HepG2 (cell line): ENCODE data around the gene SP6. TPM values are rescaled to one million over a fixed set of nuclear protein-coding genes. Genes with fewer than 3 reads are reported as not detected.

ENCODE experiments used
- GABPA ChIP-seq, 2 experiments: IDR thresholded peaks; 2 replicates each; pipeline ENCODE4 v1.6.1; 2011 to 2016; ENCODE audit warnings: low read depth in 2 of 2, low read length in 1 of 2, missing biosample characterization in 1 of 2, missing genetic modification characterization in 1 of 2
- JARID2 ChIP-seq: sonication (generic); formaldehyde crosslinking; IDR thresholded peaks from 2 replicates; pipeline ENCODE4 v1.8.1; 2023; ENCODE audit warnings: missing genetic modification reagents, inconsistent platforms; ENCODE audit not compliant: insufficient replicate concordance
- KLF12 ChIP-seq: sonication (generic); formaldehyde crosslinking; IDR thresholded peaks from 2 replicates; pipeline ENCODE4 v1.4.0; 2020; ENCODE audit warnings: missing genetic modification reagents, borderline replicate concordance
- MAF1 ChIP-seq: sonication (generic); formaldehyde crosslinking; IDR thresholded peaks from 2 replicates; pipeline ENCODE4 v1.5.0; 2020; ENCODE audit warnings: missing genetic modification reagents, borderline replicate concordance
- NFIB ChIP-seq: sonication (generic); formaldehyde crosslinking; IDR thresholded peaks from 2 replicates; pipeline ENCODE4 v1.9.0; 2021; ENCODE audit warnings: missing genetic modification reagents, mild to moderate bottlenecking, borderline replicate concordance
- SETDB1 ChIP-seq: sonication (generic); formaldehyde crosslinking; IDR thresholded peaks from 2 replicates; pipeline ENCODE4 v1.5.1; 2020; ENCODE audit warnings: missing genetic modification reagents, mild to moderate bottlenecking, borderline replicate concordance
- ZNF124 ChIP-seq: sonication (generic); formaldehyde crosslinking; IDR thresholded peaks from 2 replicates; pipeline ENCODE4 v1.4.0; 2020; ENCODE audit warnings: missing genetic modification reagents
- ZNF496 ChIP-seq: sonication (generic); formaldehyde crosslinking; IDR thresholded peaks from 2 replicates; pipeline ENCODE4 v1.8.1; 2023; ENCODE audit warnings: mild to moderate bottlenecking, moderate library complexity, missing genetic modification reagents; ENCODE audit not compliant: insufficient replicate concordance
- ZNF746 ChIP-seq: sonication (generic); formaldehyde crosslinking; IDR thresholded peaks from 2 replicates; pipeline ENCODE4 v1.8.0; 2022; ENCODE audit warnings: mild to moderate bottlenecking, missing genetic modification reagents
- ZNF788 ChIP-seq: sonication (generic); formaldehyde crosslinking; IDR thresholded peaks from 2 replicates; pipeline ENCODE4 v1.5.0; 2020; ENCODE audit warnings: mild to moderate bottlenecking, missing genetic modification reagents, borderline replicate concordance
- polyA plus RNA-seq, 8 experiments: library from polyadenylated mRNA; depleted of rRNA in 3 of 8; stranded (reverse) in 7 of 8; unstranded in 1 of 8; fragments of >200 nt; fragmentation: Illumina TruSeq in 4 of 8; extraction: Trizol in 4 of 8; gene quantifications; 2 replicates each; pipeline versions ENCODE4 v1.2.1 to v1.2.3, GENCODE V29; 2011 to 2016; ENCODE audit warnings: low read depth in 4 of 8, missing spikeins in 1 of 8, mixed read lengths in 1 of 8; ENCODE audit not compliant: insufficient read depth in 1 of 8
- total RNA-seq, 5 experiments: library from RNA; depleted of rRNA; stranded (reverse); fragments of >200 nt; fragmentation: Illumina TruSeq; extraction: Trizol; gene quantifications; 2 replicates each; pipeline ENCODE4 v1.2.3, GENCODE V29; 2016; ENCODE audit warnings: low read depth in 1 of 5
- TF ChIP-seq, protein P1 (sequence below): sonication (generic); formaldehyde crosslinking; IDR thresholded peaks from 2 replicates; pipeline ENCODE4 v1.8.1; 2023; ENCODE audit warnings: missing genetic modification reagents, inconsistent platforms, borderline replicate concordance

SP6 gene
- total and polyA plus RNA-seq, 2 of the 13 experiments (the other 11 are each of a cell fraction or from before 2014, with no cell fraction given), result 0.07 TPM

DNA sequence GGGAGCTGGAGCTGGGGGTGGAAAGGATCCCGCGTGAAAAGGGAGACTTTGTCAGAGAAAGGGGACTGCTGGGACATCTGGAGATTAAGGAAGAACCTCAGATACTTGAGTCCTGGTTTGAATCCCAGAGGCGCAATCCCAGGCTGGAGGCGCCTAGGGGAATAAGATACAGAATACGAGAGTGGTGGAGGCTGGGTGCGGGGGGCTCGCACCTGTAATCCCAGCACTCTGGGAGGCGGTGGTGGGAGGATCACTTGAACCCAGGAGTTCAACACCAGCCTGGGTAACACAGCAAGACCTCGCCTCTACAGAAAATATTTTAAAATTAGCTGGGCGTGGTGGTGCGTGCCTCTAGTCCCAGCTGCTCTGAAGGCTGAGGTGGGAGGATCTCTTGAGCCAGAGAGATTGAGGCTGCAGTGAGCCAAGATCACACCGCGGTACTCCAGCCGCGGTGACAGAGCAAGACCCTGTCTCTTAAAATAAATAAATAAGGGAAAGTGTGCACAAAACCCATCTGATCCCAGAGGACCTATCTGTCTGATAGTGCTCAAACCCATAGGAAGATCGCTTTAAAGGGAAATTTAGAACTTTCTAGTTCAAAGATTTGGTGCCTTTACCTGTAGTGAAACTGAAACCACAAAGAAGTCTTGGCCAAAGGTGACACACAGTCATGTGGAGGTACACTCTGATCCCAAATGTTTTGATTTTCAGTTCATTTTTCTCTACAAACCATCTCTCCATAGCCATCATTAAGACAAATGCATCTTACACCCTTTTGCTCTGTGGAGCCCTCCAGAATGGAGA, 9.3 kb downstream of the SP6 start (continued):
- peak; percentile 12; the same call in 1 of the 2 replicates for TF ChIP-seq ZNF746 (CRISPR knock-in tag)
- no peak for TF ChIP-seq JARID2 (CRISPR knock-in tag)
- TF ChIP-seq, protein P1, sequence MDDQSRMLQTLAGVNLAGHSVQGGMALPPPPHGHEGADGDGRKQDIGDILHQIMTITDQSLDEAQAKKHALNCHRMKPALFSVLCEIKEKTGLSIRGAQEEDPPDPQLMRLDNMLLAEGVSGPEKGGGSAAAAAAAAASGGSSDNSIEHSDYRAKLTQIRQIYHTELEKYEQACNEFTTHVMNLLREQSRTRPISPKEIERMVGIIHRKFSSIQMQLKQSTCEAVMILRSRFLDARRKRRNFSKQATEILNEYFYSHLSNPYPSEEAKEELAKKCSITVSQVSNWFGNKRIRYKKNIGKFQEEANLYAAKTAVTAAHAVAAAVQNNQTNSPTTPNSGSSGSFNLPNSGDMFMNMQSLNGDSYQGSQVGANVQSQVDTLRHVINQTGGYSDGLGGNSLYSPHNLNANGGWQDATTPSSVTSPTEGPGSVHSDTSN, result no peak
- no peak for TF ChIP-seq GABPA (IDR thresholded peaks at IDR 0.05; ENCODE audit: low read depth, low read length)
- TF ChIP-seq GABPA (CRISPR knock-in tag; IDR thresholded peaks at IDR 0.05; ENCODE audit: low read depth), result no peak
- TF ChIP-seq KLF12 (CRISPR knock-in tag), result no peak
- TF ChIP-seq NFIB, result no peak
- TF ChIP-seq ZNF124 (CRISPR knock-in tag), result no peak
- no peak for TF ChIP-seq ZNF496 (CRISPR knock-in tag)
- TF ChIP-seq SETDB1 (CRISPR knock-in tag), result no peak
- no peak; the same call in 1 of the 2 replicates for TF ChIP-seq ZNF788 (CRISPR knock-in tag)
- peak; percentile 2; the same call in 1 of the 2 replicates for TF ChIP-seq MAF1 (CRISPR knock-in tag)
